Heart left ventricle (tissue), 16 donors: Measurements from ENCODE around the gene OR8D4. TPM values are rescaled to one million over a fixed set of nuclear protein-coding genes. Genes with fewer than 3 reads are reported as not detected.

Experiments
- ATAC-seq, 4 donors: fragments of 200-7000 bp; cut with Tn5 transposase; one replicate each; pipeline ENCODE4 v1.9.1; 2020 to 2022; ENCODE audit warnings: moderate library complexity in 4 of 4, mild to moderate bottlenecking in 3 of 4, moderate number of reproducible peaks in 1 of 4
- DNase-seq, 5 donors: peaks; one replicate each; pipeline ENCODE4 v3.0.0-alpha.2; 2020
- H3K27ac ChIP-seq, 12 donors: fragments of 200-600 bp; sonication (generic) in 4 of 12; one replicate each; pipeline versions ENCODE4 v1.5.0 to v1.8.0; 2016 to 2022; ENCODE audit warnings: mild to moderate bottlenecking in 2 of 12
- H3K27me3 ChIP-seq, 9 donors: fragments of 200-600 bp; sonication (generic) in 2 of 9; one replicate each; pipeline versions ENCODE4 v1.5.1 to v1.8.0; 2016 to 2022; ENCODE audit warnings: mild to moderate bottlenecking in 3 of 9
- H3K36me3 ChIP-seq, 9 donors: fragments of 200-600 bp; sonication (generic) in 2 of 9; one replicate each; pipeline versions ENCODE4 v1.5.0 to v1.8.0; 2018 to 2022; ENCODE audit warnings: mild to moderate bottlenecking in 2 of 9
- H3K4me1 ChIP-seq, 12 donors: fragments of 200-600 bp; sonication (generic) in 4 of 12; one replicate each; pipeline versions ENCODE4 v1.5.0 to v1.8.0; 2016 to 2022; ENCODE audit warnings: mild to moderate bottlenecking in 3 of 12
- H3K4me3 ChIP-seq, 12 donors: fragments of 200-600 bp; sonication (generic) in 4 of 12; one replicate each; pipeline versions ENCODE4 v1.5.0 to v1.8.0; 2017 to 2022; ENCODE audit warnings: mild to moderate bottlenecking in 9 of 12, moderate library complexity in 4 of 12
- H3K9me3 ChIP-seq, 12 donors: fragments of 200-600 bp; sonication (generic) in 4 of 12; one replicate each; pipeline versions ENCODE4 v1.5.0 to v1.8.0; 2016 to 2022; ENCODE audit warnings: mild to moderate bottlenecking in 1 of 12
- POLR2A ChIP-seq, 2 donors: fragments of 450-650 bp; IDR thresholded peaks; one replicate each; pipeline ENCODE4 v1.6.1; 2017; ENCODE audit warnings: antibody characterized with exemption in 2 of 2, mild to moderate bottlenecking in 2 of 2, moderate library complexity in 2 of 2
- WGBS, 4 donors: extraction: QIAGEN DNeasy Blood & Tissue Kit in 2 of 4; methylation state at CpG; one replicate each; pipeline versions ENCODE4 v1.1.5 to v1.1.7; 2013 to 2018; 5-methylcytosine and 5-hydroxymethylcytosine counted together
- intact Hi-C, 10 donors: fragments of 100-400 bp; cut with DNase I; formaldehyde crosslinking; loops; one replicate each; pipeline versions ENCODE4 v1.11.1 to v1.14.2; 2022
- polyA plus RNA-seq, 2 donors: library from polyadenylated mRNA; stranded (reverse); fragments of 200-250 nt; gene quantifications; one replicate each; pipeline ENCODE4 v1.2.3, GENCODE V29; 2013
- total RNA-seq, 9 donors: library from RNA; depleted of rRNA in 2 of 9; stranded (reverse); fragments of >200 nt in 2 of 9; fragmentation: NEBNext Ultra II Directional in 3 of 9; extraction: Animal tissue kit (Norgen Biotek cat#: 25700) in 3 of 9; gene quantifications; one replicate each; pipeline versions ENCODE4 v1.1.0 to v1.2.4, GENCODE V29; 2016 to 2023
- TF ChIP-seq, protein P1 (sequence below), 12 donors: fragments of 200-600 bp; sonication (generic) in 4 of 12; IDR thresholded peaks; one replicate each; pipeline versions ENCODE4 v1.5.0 to v1.8.0; 2018 to 2022; ENCODE audit warnings: antibody characterized with exemption in 12 of 12, mild to moderate bottlenecking in 5 of 12
- donor health status: ischemic (EF 13 %, LVEDD 7.1; RV severe dilation, severe dysfunction).
- donor health status: healthy with polysubstance abuse.
- donor health status: DM: no; HTN: yes; CAD: no.
- donor health status: DM: no; HTN: no; CAD: no.
- donor health status: ischemic (EF 25% LVEDD 6.9; RV normal size, moderate dysfunction).
- donor health status: ischemic (EF 25% LVEDD 5.7; RV mildly dilated, moderate dysfunction).
- donor health status: healthy.
- donor health status: DM: yes; HTN: yes; CAD: no.
- donor health status: ischemic (EF 35%, LVEDD 5.7; RV mildly dilated, moderate dysfunction).
- donor health status: nonischemic (EF 11% LVEDD 7.7; RV severe dilation, severe dysfunction).
- donor health status: DM: yes; HTN: yes; CAD: no.
- donor health status: PGD.
- donor health status: ischemic (EF 29% LVEDD 5.4; RV normal size, mild dysfunction).
- donor health status: nonischemic (EF 23%, LVEDD 6.1; RV moderate dilation, normal function).

OR8D4 gene
- total and polyA plus RNA-seq, 11 donors, result not detected

DNA sequence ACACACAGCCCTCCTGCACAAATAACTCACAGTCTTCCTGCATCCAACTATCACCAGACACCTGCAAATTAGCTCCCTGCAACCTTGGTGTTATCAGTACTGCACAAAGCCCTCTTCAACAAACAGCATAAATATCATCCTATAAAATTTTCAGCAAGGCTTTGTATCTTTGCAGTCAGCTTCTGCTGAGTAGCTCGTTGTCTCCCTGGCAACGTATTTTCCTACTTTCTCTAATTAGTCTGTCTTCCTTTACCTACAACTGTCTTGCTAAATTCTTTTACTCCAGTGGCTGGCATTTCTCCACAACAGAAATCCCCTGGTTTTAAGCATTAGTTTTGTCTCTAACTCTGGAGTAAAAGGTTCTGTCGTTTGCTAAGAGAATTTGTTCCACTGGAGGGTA is 3.9 kb downstream of the OR8D4 start:
- ATAC-seq (no peak), DNase-seq (no peak)
- H3K27ac ChIP-seq, result no peak overlapping the region
- intact Hi-C loops, result no loop called here
- no peaks in the 10 kb centered on the region for H3K4me1 ChIP-seq
- TF ChIP-seq, protein P1, sequence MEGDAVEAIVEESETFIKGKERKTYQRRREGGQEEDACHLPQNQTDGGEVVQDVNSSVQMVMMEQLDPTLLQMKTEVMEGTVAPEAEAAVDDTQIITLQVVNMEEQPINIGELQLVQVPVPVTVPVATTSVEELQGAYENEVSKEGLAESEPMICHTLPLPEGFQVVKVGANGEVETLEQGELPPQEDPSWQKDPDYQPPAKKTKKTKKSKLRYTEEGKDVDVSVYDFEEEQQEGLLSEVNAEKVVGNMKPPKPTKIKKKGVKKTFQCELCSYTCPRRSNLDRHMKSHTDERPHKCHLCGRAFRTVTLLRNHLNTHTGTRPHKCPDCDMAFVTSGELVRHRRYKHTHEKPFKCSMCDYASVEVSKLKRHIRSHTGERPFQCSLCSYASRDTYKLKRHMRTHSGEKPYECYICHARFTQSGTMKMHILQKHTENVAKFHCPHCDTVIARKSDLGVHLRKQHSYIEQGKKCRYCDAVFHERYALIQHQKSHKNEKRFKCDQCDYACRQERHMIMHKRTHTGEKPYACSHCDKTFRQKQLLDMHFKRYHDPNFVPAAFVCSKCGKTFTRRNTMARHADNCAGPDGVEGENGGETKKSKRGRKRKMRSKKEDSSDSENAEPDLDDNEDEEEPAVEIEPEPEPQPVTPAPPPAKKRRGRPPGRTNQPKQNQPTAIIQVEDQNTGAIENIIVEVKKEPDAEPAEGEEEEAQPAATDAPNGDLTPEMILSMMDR (IDR thresholded peaks at IDR 0.05), result no peak
- TF ChIP-seq POLR2A (IDR thresholded peaks at IDR 0.05), result no peak
- H3K9me3 ChIP-seq, result no peaks in the 10 kb centered on the region
- no peaks in the 10 kb centered on the region for H3K36me3 ChIP-seq
- H3K4me3 ChIP-seq, result no peak overlapping the region
- WGBS, 4 donors, result 31 to 58% (median 43%) methylated on average over 3 of the region's 3 CpGs
- H3K27me3 ChIP-seq, result peaks cover 0 to 4% (median 0%) of the 10 kb centered on the region in 9 donors

DNA sequence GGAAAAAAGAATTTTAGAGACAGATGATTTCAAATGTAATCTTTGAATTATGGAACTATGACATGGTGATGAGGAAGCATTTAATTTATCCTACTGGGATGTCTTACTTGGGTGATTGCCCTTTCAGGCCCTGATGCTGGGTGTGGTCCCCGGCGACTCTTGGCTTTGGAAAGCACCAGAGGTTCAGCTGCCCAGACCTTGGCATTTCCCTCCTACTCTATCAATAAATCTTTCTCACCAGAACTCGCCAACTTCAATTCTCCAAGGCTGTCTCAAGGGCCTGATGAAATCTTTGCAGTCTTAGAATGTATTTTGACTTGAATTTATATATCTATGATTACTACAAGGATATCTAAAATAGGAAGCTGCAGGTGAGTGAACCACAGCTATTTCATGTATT is 19.0 kb downstream of the OR8D4 start:
- H3K27ac ChIP-seq, result no peak overlapping the region
- no peaks in the 10 kb centered on the region for H3K4me1 ChIP-seq
- H3K27me3 ChIP-seq, result no peaks in the 10 kb centered on the region
- TF ChIP-seq POLR2A (IDR thresholded peaks at IDR 0.05), result no peak
- TF ChIP-seq, protein P1 (IDR thresholded peaks at IDR 0.05), result no peak
- no peaks in the 10 kb centered on the region for H3K9me3 ChIP-seq
- H3K36me3 ChIP-seq, result no peaks in the 10 kb centered on the region
- intact Hi-C loops, result no loop called here
- no peak for DNase-seq
- no peak for ATAC-seq
- no peak overlapping the region for H3K4me3 ChIP-seq
- 73 to 80% (median 77%) methylated on average over 3 of the region's 3 CpGs for WGBS, 4 donors

DNA sequence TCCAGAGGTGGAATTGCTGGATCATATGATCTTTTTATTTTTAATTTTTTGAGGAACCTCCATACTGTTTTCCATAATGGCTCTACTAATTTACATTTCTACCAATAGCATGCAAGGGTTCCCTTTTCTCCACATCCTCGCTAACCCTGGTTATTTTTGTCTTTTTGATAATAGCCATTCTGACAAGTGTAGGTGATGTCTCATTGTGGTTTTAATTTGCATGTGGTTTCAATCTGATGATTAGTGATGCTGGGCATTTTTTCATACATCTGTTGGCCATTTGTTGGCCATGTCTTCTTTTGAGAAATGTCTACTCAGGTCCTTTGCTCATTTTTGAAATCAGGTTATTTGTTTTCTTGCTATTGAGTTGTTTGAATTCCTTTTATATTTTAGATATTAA is 22.1 kb downstream of the OR8D4 start:
- TF ChIP-seq, protein P1 (IDR thresholded peaks at IDR 0.05), result no peak
- TF ChIP-seq POLR2A (IDR thresholded peaks at IDR 0.05), result no peak
- WGBS, 4 donors, result 61 to 80% (median 66%) methylated on average over 1 of the region's 1 CpG
- Histone ChIP-seq H3K4me3 (no peak overlapping the region), H3K27me3 (no peaks in the 10 kb centered on the region), H3K4me1 (no peaks in the 10 kb centered on the region), H3K9me3 (no peaks in the 10 kb centered on the region), H3K36me3 (no peaks in the 10 kb centered on the region), H3K27ac (no peak overlapping the region)
- intact Hi-C loops, result no loop called here
- no peak for DNase-seq
- ATAC-seq, result no peak

DNA sequence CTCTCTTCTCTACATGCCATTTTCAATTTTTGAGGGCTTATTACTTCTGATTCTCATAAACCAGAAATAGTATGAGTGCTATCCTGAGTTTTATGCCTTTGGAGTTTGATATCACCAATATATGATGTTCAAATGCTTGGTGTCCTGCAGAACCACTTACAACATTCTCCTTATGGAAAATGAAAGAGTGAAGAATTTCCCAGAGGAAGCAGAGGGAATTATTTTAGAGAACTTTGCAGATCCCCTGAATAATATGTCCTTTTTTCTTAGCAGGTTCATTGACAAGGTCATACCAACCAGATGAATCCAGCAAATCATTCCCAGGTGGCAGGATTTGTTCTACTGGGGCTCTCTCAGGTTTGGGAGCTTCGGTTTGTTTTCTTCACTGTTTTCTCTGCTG is 37.4 kb downstream of the OR8D4 start, which contains the start of gene OR4D5:
TSS of gene OR4D5 (plus strand) at position 301 of the 400 bp plus-strand sequence. CDS start at position 301, 0 bp downstream.
- intact Hi-C loops, result no loop called here
- WGBS, 4 donors, result 70 to 92% (median 75%) methylated on average over 1 of the region's 1 CpG

More for the DNA sequence above, 37.4 kb downstream of the OR8D4 start, which contains the start of gene OR4D5:
- TF ChIP-seq, protein P1 (IDR thresholded peaks at IDR 0.05), result no peak
- no peak for TF ChIP-seq POLR2A (IDR thresholded peaks at IDR 0.05)
- no peak for DNase-seq
- no peak within 1 kb of the TSS for H3K27ac ChIP-seq
- H3K4me1 ChIP-seq, result no peaks in the 10 kb centered on the region
- no peaks in the 10 kb centered on the region for H3K27me3 ChIP-seq
- ATAC-seq, result no peak
- H3K36me3 ChIP-seq, result no peaks in the 10 kb centered on the region
- H3K9me3 ChIP-seq, result no peaks in the 10 kb centered on the region
- no peak within 1 kb of the TSS for H3K4me3 ChIP-seq
